Glomerular visceral epithelial cell (primary cell): ENCODE measurements around the gene CASP1.
"Not testable (repeated sequence)": the region's sequence is repeated elsewhere in the genome, so short reads cannot be mapped to it uniquely, and the experiment has no call there.

Experiments used
- DNase-seq: peaks from one replicate; pipeline ENCODE4 v3.0.0-alpha.2; 2016; ENCODE audit errors: extremely low spot score

Gene CASP1

GRCh38 chr11:105045676-105046296, 10.8 kb upstream of the CASP1 start:
- DNase-seq: no peak

GRCh38 chr11:105044557-105045524, 9.9 kb upstream of the CASP1 start, which contains the start of gene CARD16:
Gene CARD16 (minus strand): TSS chr11:105045335. CDS start chr11:105045297, 38 bp downstream.
- not testable (repeated sequence) for DNase-seq

GRCh38 chr11:105042178-105042577, 7.2 kb upstream of the CASP1 start:
- no peak for DNase-seq

- DNase-seq: no peak
Measured at GRCh38 chr11:105040703-105041102, 5.8 kb upstream of the CASP1 start.

- not testable (repeated sequence) for DNase-seq
Measured at GRCh38 chr11:105034388-105034787, 556 bp downstream of the CASP1 start.

- no peak for DNase-seq
Measured at GRCh38 chr11:105033781-105034180, 1.2 kb downstream of the CASP1 start.

GRCh38 chr11:105033343-105033742, 1.6 kb downstream of the CASP1 start:
- no peak for DNase-seq

- DNase-seq: no peak
Measured at GRCh38 chr11:105032495-105032894, 2.4 kb downstream of the CASP1 start.

- no peak for DNase-seq
Measured at GRCh38 chr11:105027678-105028077, 7.3 kb downstream of the CASP1 start.

- no peak for DNase-seq
Measured at GRCh38 chr11:105024394-105024793, 10.6 kb downstream of the CASP1 start.

GRCh38 chr11:105023003-105023402, 11.9 kb downstream of the CASP1 start, which contains the start of gene CASP5:
Gene CASP5 (minus strand): TSS chr11:105023168. CDS start chr11:105023136, 32 bp downstream.
- no peak for DNase-seq

- DNase-seq: no peak
Measured at GRCh38 chr11:105022527-105022926, 12.4 kb downstream of the CASP1 start.

GRCh38 chr11:105007463-105007862, 27.5 kb downstream of the CASP1 start:
- DNase-seq: no peak

GRCh38 chr11:105005451-105005845, 29.5 kb downstream of the CASP1 start:
- no peak for DNase-seq

GRCh38 chr11:105004021-105004420, 30.9 kb downstream of the CASP1 start:
- no peak for DNase-seq

- DNase-seq: no peak
Measured at GRCh38 chr11:105003151-105003550, 31.8 kb downstream of the CASP1 start.

GRCh38 chr11:105000797-105001196, 34.1 kb downstream of the CASP1 start:
- no peak for DNase-seq

GRCh38 chr11:105000167-105000566, 34.8 kb downstream of the CASP1 start:
- peak; percentile 37 for DNase-seq

- peak; percentile 9 for DNase-seq
Measured at GRCh38 chr11:104999721-105000120, 35.2 kb downstream of the CASP1 start.

- no peak for DNase-seq
Measured at GRCh38 chr11:104997288-104997687, 37.7 kb downstream of the CASP1 start.

- DNase-seq: no peak
Measured at GRCh38 chr11:104995001-104995408, 39.9 kb downstream of the CASP1 start.

- DNase-seq: no peak
Measured at GRCh38 chr11:104992781-104993180, 42.2 kb downstream of the CASP1 start.

GRCh38 chr11:104991994-104992393, 43.0 kb downstream of the CASP1 start:
- no peak for DNase-seq
